ENCODE measurements around the gene RFX1. TPM values are rescaled to one million over a fixed set of nuclear protein-coding genes. Genes with fewer than 3 reads are reported as not detected.
A peak's percentile ranks its signal among the peaks of the same experiment; 100 is the strongest.
"Not testable (repeated sequence)": the region's sequence is repeated elsewhere in the genome, so short reads cannot be mapped to it uniquely, and the experiment has no call there.

Gene RFX1
- polyA plus RNA-seq, 3 donors = 14.5 to 17.0 (median 15.3) TPM

DNA sequence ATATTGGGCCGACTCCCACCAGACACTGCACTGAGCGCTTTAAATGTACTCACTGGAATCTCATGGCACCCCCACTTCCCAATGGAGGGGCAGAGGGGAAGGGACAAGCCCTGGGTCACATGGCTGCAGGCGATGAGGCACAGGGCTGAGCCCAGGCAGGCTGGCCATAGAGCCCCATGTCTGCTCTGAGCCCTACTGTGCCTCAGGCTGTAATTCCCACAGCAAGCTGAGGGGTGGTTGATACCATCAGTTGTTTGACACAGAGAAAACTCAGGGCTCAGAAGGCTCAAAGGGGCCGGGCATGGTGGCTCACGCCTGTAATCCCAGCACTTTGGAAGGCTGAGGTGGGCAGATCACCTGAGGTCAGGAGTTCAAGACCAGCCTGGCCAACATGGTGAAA is 25.1 kb downstream of the RFX1 start:
- no peak for DNase-seq

DNA sequence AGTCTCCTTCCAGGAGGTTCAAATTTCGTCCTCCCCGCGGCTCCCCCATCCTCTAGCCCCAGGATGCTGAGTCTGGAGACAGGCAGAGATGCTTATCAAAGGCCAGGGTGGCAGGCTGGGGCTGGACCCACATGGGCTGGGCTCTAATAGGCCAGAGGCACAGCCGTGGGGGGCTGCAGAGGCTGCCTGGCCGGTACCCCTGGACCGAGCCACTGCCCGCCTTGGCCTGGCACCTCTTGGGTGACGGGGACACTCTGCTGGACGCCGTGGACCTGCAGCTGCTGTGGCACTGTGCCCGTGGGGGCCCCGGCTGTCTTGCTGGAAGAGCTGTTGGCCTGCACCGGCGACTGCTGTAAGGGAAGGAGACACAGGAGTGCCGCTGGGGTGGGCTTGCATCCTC is 25.8 kb downstream of the RFX1 start:
- DNase-seq = no peak

DNA sequence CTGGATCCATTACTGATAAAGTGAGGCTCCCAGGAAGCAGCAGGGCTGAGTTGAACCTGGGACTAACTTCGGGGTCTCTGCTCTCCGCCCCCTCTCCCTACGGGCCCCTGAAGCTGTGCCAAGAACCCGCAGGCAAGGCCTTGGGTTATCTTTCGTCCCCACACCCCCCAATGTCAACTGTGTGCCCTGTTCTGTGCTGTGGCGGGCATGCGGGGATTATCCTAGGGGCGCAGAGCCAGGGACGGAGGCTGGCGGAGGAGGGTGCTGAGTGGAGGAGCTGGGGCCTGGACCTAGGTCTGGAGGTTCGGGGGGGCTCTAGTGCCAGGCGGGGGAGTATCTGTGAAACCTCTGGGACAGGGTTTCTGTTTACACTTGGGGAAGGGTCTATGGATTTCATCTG is 26.4 kb downstream of the RFX1 start:
- no peak for DNase-seq

DNA sequence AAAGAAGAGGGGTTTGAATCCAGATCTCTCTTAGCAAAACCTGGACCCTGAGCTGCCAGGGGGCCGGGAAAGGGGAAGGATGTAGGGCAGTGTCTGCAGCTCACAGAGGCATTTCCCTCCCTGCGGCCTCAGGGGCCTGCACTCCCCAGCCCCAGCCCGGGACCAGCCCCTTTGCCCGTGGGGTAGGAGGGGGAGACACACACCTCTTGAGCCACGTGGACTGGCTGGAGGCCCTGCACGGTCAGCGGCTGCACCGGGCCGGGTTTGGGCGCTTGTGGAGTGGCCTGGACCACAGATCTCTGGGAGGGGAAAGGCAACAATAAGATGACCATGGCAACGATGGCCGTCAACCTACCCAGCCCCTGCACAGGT is 26.9 kb downstream of the RFX1 start:
- DNase-seq = no peak

DNA sequence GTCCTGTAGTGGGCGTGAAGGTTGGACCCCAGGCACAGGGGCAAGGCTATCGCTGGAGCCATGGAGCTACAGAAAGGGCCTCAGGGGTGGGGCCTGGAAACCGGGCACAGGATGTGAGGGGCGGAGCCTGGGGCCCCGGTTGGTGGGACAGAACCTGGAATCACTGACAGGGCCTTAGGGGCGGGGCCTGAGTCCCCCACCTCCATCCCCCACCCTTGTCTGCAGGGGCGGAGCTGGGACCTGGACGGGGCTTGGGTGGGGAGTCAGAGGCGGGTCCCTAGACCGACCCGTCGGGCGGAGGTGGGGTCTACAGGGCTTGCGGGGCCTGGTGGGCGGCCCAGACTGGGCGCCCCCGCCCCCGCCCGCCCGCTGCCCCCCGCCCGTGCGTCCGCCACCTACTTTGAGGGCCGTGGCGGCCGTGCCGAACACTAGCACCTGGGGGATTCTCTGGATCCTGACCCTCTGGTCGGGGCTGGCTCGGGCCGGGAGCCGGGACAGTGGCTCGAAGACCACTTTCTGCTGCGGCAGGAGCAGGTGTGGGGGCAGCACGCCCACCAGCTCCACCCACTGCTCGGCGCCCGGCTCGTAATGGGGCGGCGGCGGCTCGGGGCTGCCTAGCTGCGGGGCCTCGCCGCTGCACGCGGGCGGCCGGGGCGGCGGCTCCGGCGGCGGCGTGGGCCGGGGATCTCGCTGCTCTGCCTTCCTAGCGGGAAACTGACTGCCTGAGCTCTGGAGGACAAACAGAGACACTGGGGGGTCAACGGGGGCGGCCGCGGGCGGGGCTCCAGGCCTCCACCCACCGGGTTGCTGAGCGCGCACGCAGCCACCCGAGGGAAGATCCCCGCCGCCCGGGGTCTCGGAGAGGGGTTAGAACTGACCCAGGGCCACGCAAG is 27.5 kb downstream of the RFX1 start:
- peak; percentile 87 for DNase-seq

DNA sequence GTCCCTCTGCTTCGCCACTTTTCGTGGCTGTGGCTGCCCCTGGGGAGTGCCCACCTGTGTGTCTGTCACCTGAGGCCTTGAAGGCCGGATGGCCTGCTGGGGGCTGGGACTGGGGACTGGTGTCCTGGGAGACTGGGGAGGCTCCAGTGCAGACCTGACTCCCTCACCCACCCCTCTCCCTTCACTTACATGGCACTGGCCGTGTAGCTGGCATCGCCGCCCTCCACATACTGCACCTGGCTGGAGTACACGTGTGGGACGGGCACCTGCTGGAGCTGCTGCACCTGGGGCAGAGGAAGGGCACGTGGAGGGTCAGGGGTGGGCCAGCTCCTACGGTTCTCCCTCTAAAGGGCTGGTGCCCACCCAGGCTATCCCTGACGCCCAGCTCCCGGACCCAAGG is 28.3 kb downstream of the RFX1 start:
- no peak for DNase-seq

DNA sequence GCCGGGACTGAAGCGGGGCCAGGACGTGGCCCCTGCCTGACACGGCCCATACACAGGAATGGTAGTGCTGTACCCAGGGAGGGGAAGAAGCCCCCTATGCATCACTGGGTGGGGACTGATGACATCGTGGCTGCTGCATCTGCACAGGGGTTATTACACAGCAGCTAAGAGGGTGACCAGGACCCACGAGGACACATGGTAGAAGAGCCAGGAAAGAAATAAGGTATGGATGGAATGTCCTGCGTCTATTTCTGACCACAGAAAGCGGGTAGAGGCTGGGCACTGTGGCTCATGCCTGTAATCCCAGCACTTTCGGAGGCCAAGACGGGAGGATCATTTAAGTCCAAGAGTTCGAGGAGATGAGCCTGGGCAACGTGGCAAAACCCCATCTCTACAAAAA is 29.7 kb downstream of the RFX1 start:
- DNase-seq = no peak

DNA sequence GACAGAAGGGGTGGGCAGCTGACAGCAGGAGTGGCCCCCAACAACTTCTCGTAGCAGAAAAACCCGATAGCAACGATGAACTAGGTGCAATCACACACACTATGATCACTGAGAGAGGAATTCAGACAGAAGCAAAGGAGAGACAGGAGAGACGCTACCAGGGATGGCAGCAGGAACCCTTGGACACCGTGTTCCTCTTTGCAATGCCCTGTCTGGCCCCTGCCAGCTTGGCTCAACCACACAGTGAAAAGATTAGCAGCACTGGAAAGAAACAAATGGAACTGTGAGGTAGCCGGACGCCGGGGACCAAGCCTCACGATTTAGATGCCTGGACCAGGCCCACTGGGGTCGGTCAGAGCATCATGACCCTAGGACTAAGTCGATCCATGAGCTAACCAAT is 30.2 kb downstream of the RFX1 start:
- DNase-seq = no peak

DNA sequence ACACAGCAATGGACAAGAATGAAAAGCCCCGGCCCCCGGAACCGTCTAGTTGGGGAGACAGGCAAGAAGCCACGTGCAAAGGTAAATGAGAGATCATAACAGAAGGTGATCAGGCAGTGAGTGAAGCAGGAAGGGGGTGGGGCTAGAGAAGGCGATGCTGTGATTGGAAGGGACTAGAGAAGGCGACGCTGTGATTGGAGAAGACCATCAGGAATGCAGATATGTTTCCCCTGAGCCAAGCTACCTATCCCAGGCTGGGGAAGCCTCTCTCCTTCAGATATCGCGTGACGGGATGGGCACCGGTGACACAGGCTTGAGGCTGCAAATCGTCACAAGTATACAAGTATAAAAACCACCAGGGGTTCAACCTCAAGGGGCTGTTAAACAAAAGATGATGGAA is 32.0 kb downstream of the RFX1 start:
- peak; percentile 78 for DNase-seq

DNA sequence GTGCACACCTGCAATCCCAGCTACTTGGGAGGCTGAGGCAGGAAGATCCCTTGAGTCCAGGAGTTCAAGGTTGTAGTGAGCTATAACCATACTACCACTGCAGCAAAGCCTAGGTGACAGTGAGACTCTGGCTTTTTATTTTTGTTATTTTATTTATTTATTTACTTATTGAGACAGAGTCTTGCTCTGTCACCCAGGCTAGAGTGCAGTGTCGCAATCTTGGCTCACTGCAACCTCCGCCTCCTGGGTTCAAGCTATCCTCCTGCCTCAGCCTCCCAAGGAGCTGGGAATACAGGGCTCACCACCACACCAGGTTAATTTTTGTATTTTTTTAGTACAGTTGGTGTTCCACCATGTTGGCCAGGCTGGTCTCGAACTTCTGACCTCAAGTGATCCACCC is 32.6 kb downstream of the RFX1 start:
- not testable (repeated sequence) for DNase-seq

DNA sequence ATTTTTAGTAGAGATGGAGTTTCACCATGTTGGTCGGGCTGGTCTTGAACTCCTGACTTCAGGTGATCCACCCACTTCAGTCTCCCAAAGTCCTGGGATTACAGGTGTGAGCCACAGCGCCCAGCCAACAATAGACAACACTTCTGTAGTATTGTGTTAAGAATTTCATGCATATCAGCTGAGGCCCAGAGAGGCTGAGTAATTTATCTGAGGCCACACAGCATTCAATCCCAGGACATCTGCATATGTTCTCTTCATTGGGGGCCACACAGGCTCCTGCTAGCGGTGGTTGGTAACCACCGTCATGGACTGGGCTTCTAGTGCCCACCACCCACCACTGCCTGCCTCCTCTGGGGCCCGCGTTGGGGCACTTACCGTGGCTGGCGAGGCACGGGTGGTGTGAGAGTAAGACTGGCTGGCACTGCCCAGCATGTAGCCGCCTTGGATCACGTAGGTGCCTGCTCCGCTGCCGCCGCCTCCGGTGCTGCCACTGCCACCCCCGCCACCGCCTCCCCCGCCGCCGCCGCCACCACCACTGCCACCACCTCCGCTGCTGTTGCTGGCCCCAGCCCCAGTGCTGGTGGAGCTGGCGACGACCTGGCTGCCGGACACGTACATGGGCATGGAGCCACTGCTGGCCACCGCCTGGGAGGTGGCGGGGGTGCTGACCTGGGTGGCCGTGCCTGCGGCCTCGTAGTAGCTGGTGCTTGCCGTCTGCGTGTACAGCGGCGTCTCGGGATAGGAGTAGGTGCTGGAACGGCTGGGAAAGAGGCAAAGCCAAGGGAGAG is 33.6 kb downstream of the RFX1 start:
- no peak for DNase-seq

DNA sequence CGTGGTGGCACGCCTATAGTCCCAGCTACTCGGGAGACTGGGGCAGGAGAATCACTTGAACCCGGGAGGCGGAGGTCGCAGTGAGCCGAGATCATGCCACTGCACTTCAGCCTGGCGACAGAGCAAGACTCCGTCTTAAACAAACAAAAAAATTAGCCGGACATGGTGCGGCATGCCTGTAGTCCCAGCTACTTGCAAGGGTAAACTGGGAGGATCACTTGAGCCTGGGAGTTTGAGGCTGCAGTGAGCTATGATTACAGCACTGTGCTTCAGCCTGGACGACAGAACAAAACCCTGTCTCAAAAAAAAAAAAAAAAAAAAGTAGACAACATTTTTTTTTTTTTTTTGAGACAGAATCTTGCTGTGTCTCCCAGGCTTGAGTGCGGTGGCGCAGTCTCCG is 34.3 kb downstream of the RFX1 start:
- not testable (repeated sequence) for DNase-seq

DNA sequence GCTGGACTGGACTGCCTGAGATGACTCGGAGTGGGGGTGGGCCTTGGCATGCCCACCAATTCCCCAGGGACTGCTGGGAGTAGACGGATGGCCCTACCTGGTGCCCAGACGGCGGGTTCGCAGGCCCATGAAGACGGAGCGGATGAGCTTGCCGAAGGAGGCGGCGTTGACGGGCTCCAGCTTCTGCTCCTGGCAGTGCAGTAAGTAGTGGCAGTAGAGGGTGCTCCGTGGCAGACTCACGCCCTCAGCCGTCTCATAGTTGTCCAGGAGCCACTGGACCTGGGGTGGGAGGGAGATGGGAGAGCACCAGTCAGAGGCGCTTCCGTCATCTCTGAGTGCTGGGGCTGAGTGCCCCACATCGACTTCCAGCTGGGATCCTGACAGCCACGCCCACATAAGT is 36.2 kb downstream of the RFX1 start:
- DNase-seq = no peak

DNA sequence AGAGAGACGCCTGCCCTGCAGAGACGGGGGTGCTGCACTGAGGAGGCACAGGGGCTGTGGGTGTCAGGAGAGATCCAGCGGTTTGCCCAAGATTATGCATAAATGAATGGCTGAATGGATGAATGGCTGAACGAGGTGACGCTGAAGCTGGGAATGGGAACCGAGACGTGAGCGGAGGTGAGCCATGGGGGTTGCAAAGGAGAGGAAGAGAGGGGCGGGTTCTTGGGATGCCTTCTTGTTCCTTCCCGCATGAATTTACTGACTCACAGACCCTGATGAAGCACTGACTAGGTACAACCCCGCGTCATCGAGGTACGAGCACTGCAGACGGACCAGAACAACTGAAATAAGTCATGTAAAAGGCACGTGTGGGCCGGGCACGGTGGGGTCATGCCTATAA is 37.1 kb downstream of the RFX1 start:
- no peak for DNase-seq

DNA sequence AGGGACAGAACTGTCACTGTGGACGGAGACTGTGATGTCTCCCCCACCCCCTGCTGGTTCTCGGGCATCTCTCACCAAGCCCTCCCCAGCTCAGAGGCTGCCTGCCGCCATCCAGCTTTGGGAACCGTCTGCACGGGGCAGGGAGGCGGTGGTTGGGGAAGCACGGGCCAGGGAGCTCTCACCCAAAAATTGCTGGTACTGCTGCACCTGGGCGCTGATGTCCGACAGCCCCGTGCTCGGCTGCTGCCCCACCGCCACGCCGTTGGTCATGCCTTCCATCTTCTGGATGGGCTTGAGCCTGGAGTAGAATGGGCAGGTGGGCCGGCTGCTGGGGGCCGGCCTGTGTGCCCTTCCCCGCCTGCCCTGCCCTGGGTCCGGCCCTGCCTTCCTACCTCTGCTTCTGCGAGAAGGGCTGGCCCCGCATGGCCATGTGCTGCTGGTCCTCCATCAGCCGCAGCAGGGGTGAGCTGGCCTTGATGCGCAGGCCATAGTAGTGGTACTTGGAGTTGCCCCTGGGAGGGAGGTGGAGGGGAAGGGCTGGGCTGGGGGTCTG is 37.7 kb downstream of the RFX1 start:
- DNase-seq = no peak

DNA sequence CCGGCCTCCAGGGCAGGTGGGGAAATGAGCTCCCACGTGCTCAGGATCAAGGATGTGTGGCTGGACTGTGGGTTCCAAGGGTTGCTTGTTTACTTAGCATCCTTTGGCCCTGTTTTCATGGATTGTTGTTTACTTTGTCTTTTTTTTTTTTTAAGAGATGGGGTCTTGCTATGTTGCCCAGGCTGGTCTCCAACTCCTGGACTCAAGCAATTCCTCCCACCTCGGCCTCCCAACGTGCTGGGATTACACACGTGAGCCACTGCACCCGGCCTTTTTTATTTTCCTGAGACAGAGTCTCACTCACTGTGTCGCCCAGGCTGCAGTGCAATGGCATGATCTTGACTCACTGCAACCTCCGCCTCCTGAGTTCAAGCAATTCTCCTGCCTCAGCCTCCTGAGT is 38.9 kb downstream of the RFX1 start:
- not testable (repeated sequence) for DNase-seq

DNA sequence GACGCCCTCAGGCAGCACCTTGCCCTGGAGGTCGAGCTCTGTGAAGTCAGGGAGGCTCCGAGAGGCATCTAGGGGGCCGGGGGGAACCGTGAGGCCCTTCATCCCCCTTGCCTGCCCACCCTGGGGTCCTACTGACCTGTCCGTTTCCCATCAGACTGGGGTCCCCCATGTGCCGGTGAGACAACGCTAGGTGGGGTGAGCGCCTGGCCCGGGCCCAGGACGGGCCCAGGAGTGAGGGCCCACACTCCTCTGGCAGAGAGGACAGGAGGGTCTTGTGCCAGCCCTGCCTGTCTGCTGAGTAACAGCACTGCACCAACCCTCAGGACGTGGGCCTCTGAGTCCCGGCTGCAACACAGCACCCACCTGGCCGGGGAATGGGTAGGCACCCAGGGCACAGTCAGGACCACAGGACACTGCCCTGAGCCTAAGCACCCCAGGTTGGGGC is 39.4 kb downstream of the RFX1 start:
- DNase-seq = no peak

DNA sequence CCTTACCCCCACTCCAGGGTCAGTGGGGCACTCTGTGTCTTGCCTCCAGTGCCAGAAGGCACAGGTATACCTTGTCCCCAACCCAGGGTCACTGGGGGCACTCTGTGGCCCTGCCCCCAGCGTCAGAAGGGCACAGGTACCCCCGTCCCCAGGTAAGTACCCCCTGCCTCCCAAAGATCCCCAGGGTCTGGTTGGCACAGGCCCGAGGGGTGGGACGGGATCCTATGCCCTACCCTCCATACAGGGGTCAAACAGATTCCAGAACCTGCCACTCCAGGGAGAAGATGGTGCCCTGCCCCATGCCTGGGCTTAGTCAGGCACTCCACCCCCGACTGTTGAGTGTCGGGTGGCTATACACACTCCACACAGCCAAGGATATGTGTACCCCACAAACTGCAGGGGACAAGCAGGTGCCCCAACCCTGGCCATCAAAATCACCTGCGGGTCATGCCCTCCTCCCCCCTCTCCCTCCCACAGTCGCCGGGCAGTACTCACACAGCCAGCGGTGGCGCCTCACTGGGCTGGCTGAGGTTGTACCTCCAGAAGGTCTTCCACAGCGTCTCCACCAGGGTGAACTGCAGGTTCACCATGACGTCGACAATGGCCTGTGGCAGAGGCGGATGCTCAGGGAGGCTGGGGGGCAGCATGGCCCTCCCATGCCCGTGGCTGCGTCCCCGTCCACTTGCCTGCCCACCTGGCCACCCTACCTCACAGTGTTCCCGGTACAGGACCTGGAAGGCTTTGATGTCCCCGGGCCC is 40.0 kb downstream of the RFX1 start:
- DNase-seq = no peak

DNA sequence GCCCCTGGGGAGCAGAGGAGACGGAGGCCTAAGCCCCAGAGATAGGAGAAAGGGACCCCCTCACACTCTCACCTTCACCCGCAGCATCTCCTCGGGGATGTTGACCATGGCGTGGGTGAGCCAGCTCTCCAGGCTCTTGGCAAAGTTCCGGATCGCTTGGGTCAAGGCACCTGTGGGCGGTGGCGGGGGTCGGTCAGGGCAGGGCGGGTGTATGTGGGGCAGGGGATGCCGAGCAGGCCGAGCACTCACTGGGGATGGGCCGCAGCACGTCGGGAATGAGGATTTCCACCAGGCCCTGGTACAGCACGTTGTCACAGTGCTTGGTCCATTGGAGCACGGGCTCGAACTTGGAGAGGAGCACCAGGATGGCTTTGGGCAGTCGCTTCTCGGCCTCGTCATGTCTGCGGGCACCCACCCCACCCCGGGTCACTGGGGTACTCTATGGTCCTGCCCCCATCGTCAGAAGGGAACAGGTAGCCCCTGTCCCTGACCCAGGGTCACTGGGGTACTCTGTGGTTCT is 40.7 kb downstream of the RFX1 start:
- no peak for DNase-seq

DNA sequence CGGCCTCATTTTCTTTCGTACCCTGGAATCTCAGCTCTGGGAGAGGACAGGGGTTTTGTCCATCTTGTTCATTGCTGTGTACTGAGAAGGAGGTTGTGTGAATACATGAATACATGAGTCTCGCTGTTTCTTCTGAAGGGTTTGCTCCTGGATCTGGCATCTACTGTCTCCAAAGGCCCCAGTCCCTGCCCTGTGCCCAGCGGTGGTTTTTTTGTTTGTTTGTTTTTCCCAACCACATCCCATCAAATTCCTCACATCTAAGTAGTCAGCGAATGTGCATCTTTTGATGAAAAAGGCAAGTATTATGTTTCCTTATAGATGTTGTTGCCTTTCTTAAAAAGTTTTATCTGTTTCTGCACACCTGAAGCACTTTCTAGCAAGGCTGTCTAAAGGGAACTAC is 41.3 kb downstream of the RFX1 start:
- no peak for DNase-seq

DNA sequence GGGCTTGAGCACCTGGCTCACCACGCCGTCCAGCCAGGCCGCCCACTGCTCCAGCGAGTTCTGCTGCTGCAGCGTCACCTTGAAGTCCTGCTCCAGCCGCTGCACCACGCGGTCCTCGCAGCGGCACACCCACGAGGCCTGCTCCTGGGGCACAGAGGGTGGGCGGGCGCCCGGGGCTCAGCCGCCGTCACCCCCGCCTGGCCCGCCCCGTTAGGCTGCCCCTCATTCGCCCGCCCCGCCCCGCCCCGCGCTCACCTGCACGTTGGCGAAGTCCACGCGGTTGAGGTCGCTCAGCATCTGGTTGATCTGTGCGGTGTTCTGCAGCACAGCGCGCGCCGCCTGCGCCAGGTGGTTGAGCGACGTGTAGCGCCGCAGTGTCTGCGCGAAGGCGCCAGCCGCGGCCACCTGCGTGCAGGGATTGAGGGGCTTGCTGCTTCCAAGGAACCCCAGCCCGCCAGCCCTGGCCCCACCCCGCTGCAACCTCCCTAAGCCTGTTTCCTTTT is 42.5 kb downstream of the RFX1 start:
- no peak for DNase-seq

Measured in renal pelvis (tissue), 4 donors.